Natural killer cell (primary cell): Measurements from ENCODE around the gene TTC7B. TPM values are rescaled to one million over a fixed set of nuclear protein-coding genes. Genes with fewer than 3 reads are reported as not detected.

Experiments
- ATAC-seq, 3 donors: fragments of 150-1000 bp in 2 of 3; fragments of 200-7000 bp in 1 of 3; cut with Tn5 transposase; 1 replicate in 1 of 3; 2 replicates in 2 of 3; pipeline ENCODE4 v1.10.0; 2021; ENCODE audit warnings: mild to moderate bottlenecking in 2 of 3, moderate library complexity in 2 of 3
- DNase-seq, 2 donors: peaks; one replicate each; pipeline versions ENCODE4 v3.0.0 to v3.0.0-alpha.2; 2013 to 2021; ENCODE audit warnings: mixed read lengths in 1 of 2
- H3K27ac ChIP-seq: one replicate; pipeline ENCODE4 v1.5.1; 2013; ENCODE audit warnings: mild to moderate bottlenecking, low read length
- H3K27me3 ChIP-seq: one replicate; pipeline ENCODE4 v1.6.1; 2013; ENCODE audit warnings: low read length; ENCODE audit not compliant: control insufficient read depth, insufficient read depth
- H3K36me3 ChIP-seq: one replicate; pipeline ENCODE4 v1.6.1; 2013; ENCODE audit warnings: low read length; ENCODE audit not compliant: control insufficient read depth, insufficient read depth
- H3K4me1 ChIP-seq: one replicate; pipeline ENCODE4 v1.6.1; 2013; ENCODE audit warnings: low read length; ENCODE audit not compliant: control insufficient read depth, insufficient read depth
- H3K4me3 ChIP-seq: one replicate; pipeline ENCODE4 v1.5.1; 2013; ENCODE audit warnings: low read length
- H3K9me3 ChIP-seq: one replicate; pipeline ENCODE4 v1.6.1; 2013; ENCODE audit warnings: low read length; ENCODE audit not compliant: control insufficient read depth, insufficient read depth
- H3K27ac Mint-ChIP-seq, 2 donors: one replicate each; pipeline ENCODE4 v1.8.0; 2022; ENCODE audit warnings: mild to moderate bottlenecking in 2 of 2, mixed read lengths in 2 of 2, moderate library complexity in 1 of 2
- H3K27me3 Mint-ChIP-seq, 2 donors: one replicate each; pipeline ENCODE4 v1.8.0; 2022; ENCODE audit warnings: low read depth in 2 of 2, mixed read lengths in 2 of 2
- H3K36me3 Mint-ChIP-seq: one replicate; pipeline ENCODE4 v1.8.0; 2022; ENCODE audit warnings: mixed read lengths
- H3K4me1 Mint-ChIP-seq, 2 donors: one replicate each; pipeline ENCODE4 v1.8.0; 2022; ENCODE audit warnings: mixed read lengths in 2 of 2
- H3K4me3 Mint-ChIP-seq: one replicate; pipeline ENCODE4 v1.8.0; 2022; ENCODE audit warnings: mild to moderate bottlenecking, moderate library complexity, mixed read lengths
- H3K9me3 Mint-ChIP-seq, 2 donors: one replicate each; pipeline ENCODE4 v1.8.0; 2022; ENCODE audit warnings: mixed read lengths in 2 of 2
- WGBS: methylation state at CpG from one replicate; pipeline ENCODE4 v1.1.7; 2013; ENCODE audit warnings: missing lambda C conversion rate; ENCODE audit not compliant: insufficient coverage; 5-methylcytosine and 5-hydroxymethylcytosine counted together
- intact Hi-C: fragments of 100-400 bp; cut with micrococcal nuclease; formaldehyde crosslinking; loops from one replicate; pipeline ENCODE4 v1.14.2; 2022
- total RNA-seq, 4 donors: library from RNA; stranded (reverse); fragments of 120-200 nt in 1 of 4; gene quantifications; one replicate each; pipeline versions ENCODE4 v1.2.3 to v1.2.4, GENCODE V29; 2013 to 2022
- TF ChIP-seq, protein P1 (sequence below): fragments of 200-600 bp; IDR thresholded peaks from one replicate; pipeline ENCODE4 v1.8.0; 2022; ENCODE audit warnings: antibody characterized with exemption

TTC7B gene
- total RNA-seq, 3 donors from 2014 or later (not counting 1 experiment from before 2014, with no cell fraction given): 1.7 to 17.2 (median 5.9) TPM

DNA sequence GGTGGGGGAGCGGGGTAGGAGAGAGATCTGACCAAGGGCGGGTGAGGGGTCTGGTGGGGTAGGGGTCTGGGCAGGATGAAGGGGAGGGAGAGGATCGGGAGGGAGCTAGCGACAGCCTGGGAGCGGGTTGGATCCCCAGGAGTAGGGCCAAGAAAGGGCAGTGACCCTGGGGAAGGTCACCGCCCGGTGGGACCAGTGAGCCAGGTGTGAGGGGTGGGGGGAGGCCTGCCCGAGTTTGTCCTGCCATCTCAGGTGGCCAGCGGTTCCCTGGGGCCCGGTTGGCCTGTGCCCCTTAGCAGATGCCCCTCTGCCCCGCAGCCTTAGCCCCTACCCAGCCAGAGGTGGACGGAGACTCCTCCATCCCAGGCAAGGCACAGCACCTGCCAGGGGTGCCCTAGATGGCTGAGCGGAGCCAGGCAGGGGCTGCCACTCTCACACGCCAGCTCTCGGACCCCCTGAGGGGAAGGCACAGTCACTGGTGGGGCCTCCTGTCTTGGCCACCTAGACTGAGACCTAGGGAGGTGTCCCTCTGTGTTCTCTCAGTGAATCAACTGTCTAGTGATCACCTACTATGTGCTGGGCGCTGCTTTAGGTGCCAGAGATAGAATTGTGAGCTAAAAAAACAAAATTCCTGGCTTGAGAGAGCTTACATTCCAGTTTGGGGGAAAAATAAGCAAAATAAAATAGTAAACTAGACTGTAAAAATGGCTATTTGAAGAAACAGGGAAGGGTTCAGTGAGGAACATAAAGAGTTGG lies 629 bp upstream of the TTC7B start:
- WGBS: 56% methylated on average over 16 of the region's 16 CpGs
- no peak overlapping the region for H3K27ac ChIP-seq
- Mint-ChIP-seq H3K27ac (peak overlapping the region in 1 of 2 donors; percentile 48), H3K27me3 (peaks cover 6 to 12% of the 10 kb centered on the region in 2 donors), H3K4me1 (peaks cover 12 to 26% of the 10 kb centered on the region in 2 donors), H3K9me3 (no peaks in the 10 kb centered on the region), H3K36me3 (no peaks in the 10 kb centered on the region), H3K4me3 (peak overlapping the region; percentile 73)
- no peaks in the 10 kb centered on the region for H3K9me3 ChIP-seq
- ATAC-seq (no peak), DNase-seq (no peak)
- H3K4me1 ChIP-seq: peaks cover 21% of the 10 kb centered on the region
- no peaks in the 10 kb centered on the region for H3K36me3 ChIP-seq
- intact Hi-C loops: no loop called here
- TF ChIP-seq, protein P1, sequence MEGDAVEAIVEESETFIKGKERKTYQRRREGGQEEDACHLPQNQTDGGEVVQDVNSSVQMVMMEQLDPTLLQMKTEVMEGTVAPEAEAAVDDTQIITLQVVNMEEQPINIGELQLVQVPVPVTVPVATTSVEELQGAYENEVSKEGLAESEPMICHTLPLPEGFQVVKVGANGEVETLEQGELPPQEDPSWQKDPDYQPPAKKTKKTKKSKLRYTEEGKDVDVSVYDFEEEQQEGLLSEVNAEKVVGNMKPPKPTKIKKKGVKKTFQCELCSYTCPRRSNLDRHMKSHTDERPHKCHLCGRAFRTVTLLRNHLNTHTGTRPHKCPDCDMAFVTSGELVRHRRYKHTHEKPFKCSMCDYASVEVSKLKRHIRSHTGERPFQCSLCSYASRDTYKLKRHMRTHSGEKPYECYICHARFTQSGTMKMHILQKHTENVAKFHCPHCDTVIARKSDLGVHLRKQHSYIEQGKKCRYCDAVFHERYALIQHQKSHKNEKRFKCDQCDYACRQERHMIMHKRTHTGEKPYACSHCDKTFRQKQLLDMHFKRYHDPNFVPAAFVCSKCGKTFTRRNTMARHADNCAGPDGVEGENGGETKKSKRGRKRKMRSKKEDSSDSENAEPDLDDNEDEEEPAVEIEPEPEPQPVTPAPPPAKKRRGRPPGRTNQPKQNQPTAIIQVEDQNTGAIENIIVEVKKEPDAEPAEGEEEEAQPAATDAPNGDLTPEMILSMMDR: no peak
- no peak overlapping the region for H3K4me3 ChIP-seq
- no peaks in the 10 kb centered on the region for H3K27me3 ChIP-seq

DNA sequence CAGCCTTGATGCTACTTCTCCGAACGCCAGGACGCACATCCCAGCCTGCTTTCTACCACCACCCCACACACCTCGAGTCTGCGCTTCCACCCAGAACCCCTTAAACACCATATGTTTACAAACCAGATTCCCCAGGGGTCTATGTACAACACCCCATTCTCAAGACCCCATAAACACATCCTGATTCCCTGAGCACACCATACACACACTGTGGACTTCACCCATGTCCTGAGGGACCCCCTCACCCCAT lies 733 bp downstream of the TTC7B start:
- no peak for ATAC-seq
- Mint-ChIP-seq H3K27me3 (peaks cover 6 to 12% of the 10 kb centered on the region in 2 donors), H3K9me3 (no peaks in the 10 kb centered on the region), H3K36me3 (no peaks in the 10 kb centered on the region), H3K27ac (peak overlapping the region in 1 of 2 donors; percentile 4), H3K4me3 (peak overlapping the region; percentile 78), H3K4me1 (peaks cover under 1 to 13% of the 10 kb centered on the region in 2 donors)
- Histone ChIP-seq H3K27me3 (no peaks in the 10 kb centered on the region), H3K27ac (no peak overlapping the region), H3K4me3 (no peak overlapping the region), H3K9me3 (no peaks in the 10 kb centered on the region), H3K4me1 (peaks cover 11% of the 10 kb centered on the region), H3K36me3 (no peaks in the 10 kb centered on the region)
- intact Hi-C loops: no loop called here
- 56% methylated on average over 5 of the region's 5 CpGs for WGBS
- DNase-seq: no peak
- TF ChIP-seq, protein P1: no peak

DNA sequence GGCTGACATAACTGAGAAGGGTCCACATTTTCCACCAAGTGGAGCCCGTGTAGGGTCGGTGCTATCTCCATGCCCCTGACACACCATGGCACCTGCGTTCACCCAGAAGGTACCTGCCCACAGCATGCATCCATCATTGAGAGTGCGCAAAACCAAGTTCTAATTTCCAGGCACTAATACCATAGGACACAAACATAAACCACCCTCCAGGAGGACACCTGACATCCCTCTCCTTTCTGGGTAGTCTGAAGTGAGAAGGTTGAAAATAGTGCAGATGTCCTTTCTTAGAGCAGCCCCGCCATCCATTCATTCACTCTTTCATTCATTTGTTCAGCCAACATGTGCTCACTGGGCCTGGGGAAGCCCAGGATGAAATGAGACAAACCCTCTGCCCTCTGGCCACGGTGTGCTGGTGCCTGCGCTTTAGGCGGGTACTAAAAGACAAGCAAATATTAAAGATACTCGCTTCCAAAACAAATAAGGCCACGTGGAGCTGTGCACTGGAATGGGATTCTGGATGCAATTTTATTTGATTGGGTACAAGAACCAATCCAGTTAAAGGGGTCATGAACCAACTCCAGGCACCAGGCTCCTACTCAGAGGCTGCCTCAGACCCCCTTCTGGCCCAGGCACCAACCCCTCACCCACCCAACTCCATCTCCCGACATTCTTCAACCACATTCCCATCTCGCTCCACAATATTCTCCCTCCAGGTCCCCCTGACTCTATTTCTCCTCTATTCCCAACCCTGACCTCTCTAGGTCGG lies 1.2 kb downstream of the TTC7B start:
- Mint-ChIP-seq H3K4me3 (peak overlapping the region; percentile 78), H3K27ac (peak overlapping the region in 1 of 2 donors; percentile 4), H3K27me3 (peaks cover 6 to 12% of the 10 kb centered on the region in 2 donors), H3K9me3 (no peaks in the 10 kb centered on the region), H3K4me1 (peaks cover 0 to 8% of the 10 kb centered on the region in 2 donors), H3K36me3 (no peaks in the 10 kb centered on the region)
- DNase-seq (no peak), ATAC-seq (no peak)
- H3K27ac ChIP-seq: no peak overlapping the region
- WGBS: 90% methylated on average over 13 of the region's 13 CpGs
- no peaks in the 10 kb centered on the region for H3K9me3 ChIP-seq
- H3K36me3 ChIP-seq: no peaks in the 10 kb centered on the region
- no peak overlapping the region for H3K4me3 ChIP-seq
- peaks cover 11% of the 10 kb centered on the region for H3K4me1 ChIP-seq
- no peaks in the 10 kb centered on the region for H3K27me3 ChIP-seq
- TF ChIP-seq, protein P1: no peak
- intact Hi-C loops: no loop called here
